DMS53 treated with DMSO at 0.1 percent for 48 hours (cell line): Measurements from ENCODE around the gene GCSH.
"Not testable (repeated sequence)": the region's sequence is repeated elsewhere in the genome, so short reads cannot be mapped to it uniquely, and the experiment has no call there.

Experiments used
- DNase-seq: peaks from one replicate; lab custom pipeline; 2025; ENCODE audit not compliant: unreplicated experiment; lab: John Stamatoyannopoulos, UW

GCSH gene

GRCh38 chr16:81095953-81096714 lies at the start of gene GCSH:
Gene GCSH, minus strand, starts transcription at chr16:81096395. Its CDS starts 117 bp downstream, at chr16:81096278.
- DNase-seq: peak; percentile 86

DNA sequence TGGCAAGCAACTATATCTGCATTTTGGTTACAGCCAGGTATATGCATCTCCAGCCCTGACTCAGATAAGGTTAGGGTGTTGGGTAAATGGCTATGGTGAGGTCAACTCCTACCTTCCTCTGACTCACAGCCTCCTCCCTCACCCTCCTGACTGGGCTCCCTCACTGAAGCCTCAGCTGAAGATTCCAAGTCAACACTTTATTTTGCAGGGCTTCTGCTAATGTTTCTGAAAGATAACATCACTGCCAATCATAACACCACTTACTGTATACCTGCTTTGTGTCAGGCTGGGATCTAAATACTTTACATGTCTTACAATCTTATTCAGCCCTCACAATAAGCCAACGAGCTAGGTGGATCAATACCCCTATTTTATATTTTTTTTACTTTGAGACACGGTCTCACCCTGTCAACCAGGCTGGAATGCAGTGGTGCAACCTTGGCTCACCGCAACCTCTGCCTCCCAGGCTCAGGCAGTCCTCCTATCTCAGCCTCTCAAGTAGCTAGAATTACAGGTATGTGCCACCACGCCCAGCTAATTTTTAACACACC lies 47.8 kb upstream of the GCSH start:
- no peak for DNase-seq

DNA sequence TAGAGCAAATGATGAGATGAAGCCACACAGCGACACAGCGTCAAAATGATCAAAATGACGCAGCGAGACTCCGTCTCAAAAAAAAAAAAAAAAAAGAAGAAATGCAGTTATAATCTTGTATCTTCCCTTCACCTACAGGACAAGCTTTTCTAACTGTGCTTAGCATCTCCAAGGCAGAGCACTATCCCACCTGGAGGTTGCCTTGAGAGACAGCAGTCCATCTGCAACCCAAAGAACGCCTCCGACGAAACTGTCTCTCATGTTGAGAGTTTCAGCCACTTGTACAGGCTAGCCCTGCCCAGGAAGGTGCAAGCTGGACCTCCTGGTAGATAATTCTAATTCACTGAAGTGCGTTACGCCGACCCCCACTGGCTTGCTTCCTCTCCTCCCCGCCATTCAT lies 46.7 kb upstream of the GCSH start:
- DNase-seq: no peak

GRCh38 chr16:81140930-81141780 lies 45.0 kb upstream of the GCSH start:
- DNase-seq: no peak

DNA sequence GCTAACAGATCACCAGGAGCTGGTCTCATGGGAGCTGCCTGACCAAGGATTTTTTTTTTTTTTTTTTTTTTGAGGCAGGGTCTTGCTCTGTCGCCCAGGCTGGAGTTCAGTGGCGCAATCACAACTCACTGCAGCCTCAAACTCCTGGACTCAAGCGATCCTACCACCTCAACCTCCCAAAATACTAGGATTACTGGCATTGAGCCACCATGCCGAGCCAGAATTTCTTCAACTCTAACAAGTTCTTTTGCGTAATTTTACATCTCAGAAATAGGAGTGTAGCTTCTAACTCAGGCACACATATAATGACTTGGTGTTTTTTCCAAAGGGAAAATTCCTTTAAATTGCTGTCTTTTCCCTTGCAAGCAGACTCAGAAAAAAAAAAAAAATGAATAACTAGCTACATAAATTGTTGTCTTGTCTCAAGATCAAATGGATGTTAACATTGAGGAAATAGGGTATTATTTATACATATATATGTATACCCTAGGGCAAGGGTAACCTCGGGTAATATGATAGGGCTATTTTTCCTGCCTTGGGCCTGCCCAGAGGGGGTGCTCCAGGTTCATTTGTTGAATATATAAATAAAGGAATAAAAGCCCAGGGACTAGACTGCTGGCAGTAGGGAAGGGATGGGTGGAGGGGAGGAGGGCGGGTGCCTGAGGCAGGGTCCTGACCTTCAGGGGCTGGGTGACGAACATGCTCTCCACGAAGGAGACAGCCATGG lies 42.8 kb upstream of the GCSH start:
- DNase-seq: no peak

GRCh38 chr16:81137754-81138153 lies 41.6 kb upstream of the GCSH start:
- no peak for DNase-seq

DNA sequence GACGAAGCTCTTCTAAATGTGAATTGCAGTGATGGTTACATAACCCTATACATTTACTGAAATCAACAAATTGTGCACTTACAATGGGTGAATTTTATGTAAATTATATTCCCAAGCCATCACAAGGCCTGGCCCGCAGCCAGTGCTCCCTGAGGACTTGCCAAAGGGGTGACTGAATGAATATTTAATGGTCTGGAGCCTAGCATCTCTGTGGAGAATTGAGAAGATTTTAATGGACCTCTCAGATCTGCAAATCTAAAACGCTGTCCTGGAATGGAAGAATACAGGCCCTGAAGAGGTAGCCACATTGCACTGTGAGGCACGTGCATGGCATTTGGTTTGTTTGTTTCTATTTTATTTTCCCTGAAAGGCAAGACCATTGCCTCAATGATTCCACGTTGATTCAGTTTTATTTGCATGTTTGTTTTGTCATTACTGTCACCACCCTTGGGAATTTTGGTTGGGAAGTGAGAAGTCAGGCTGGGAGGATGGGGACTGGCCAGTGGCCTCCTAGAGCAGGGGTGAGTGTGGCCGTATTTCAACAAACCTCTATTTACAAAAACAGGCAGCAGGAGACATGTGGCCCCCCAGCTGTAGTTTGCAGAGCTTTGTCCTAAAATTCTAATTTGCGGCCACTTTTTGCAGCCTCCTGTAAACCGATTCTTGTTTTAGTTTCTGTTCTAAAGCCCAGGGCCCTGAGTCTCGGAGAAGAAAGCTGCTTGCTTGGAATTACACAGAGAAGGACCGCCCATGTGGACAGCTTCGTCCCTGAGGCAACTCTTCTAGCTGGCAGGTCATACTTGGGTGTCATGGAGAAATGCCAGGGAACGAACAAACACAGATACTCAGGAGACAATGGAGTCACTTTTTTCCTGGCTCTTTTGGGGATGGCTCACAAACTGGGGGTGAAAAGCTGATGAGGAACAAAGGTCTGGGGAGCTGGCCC lies 40.5 kb upstream of the GCSH start:
- no peak for DNase-seq

DNA sequence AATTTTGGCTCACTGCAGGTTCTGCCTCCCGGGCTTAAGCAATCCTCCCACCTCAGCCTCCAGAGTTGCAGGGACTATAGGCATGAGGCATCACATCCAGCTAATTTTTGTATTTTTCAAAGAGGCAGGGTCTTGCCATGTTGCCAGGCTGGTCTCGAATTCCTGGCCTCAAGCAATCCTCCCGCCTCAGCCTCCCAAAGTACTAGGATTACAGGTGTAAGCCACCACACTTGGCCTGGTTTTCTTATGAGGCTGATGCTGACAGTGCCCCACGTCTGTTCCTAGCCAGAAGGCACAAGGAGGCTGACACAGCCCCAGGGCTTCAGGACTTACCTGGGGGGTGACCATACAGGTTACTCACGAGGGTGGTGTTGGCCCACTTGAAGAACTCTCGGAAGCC lies 33.9 kb upstream of the GCSH start:
- no peak for DNase-seq

DNA sequence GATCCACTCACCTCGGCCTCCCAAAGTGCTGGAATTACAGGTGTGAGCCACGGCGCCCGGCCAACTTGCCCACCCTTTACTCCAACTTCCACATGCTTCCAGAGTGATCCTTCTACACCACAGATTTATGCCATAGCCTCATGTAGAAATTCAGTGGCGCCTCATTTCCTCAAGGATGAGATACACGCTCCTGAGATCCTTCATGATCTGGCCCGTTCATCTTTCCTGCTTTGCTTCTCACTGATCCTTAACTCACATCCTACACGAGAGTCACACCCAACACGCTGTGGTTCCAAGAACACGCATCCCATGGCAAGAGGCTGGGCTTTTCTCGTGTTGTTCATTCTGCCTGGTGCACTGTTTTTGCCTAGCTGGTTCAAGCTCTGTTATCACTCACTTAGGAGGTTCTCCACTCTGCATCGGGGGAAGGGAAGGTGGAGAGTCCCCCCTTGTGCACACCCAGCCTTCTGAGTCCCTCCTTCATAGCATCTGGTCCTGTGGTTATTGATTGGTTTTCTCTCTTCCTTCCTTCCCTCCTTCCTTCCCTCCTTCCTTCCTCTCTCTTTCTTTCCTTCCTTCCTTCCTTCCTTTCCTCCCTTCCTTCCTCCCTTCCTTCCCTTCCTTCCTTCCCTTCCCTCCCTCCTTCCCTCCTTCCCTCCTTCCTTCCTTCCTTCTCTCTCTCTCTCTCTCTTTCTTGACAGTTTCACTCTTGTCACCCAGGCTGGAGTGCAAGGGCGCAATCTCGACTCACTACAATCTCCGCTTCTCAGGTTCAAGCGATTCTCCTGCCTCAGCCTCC lies 32.7 kb upstream of the GCSH start:
- no peak for DNase-seq

DNA sequence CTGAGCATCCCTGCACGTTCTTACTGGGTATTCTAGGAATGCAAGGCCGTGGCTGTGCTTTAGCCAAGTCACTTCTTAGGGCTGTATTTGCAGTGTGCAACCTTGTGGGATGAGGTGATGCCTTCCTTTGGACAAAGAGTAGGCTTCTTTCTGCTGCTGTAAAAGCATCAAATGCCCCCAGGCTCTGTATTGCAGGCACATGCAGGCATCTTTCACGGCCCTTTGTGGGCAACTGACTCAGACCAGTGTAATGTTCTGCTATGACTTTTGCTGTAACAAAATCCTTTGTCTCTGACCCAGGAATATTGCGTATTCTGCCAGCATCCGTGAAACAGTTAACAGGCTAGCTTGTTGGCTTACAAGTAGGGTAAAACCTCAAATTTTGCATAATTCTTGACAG lies 30.9 kb upstream of the GCSH start:
- no peak for DNase-seq

GRCh38 chr16:81123092-81123852 lies 27.1 kb upstream of the GCSH start:
- DNase-seq: no peak

- DNase-seq: no peak
These were observed 25.3 kb upstream of the GCSH start for GRCh38 chr16:81121474-81121990.

GRCh38 chr16:81117436-81117835 lies 21.2 kb upstream of the GCSH start:
- DNase-seq: no peak

DNA sequence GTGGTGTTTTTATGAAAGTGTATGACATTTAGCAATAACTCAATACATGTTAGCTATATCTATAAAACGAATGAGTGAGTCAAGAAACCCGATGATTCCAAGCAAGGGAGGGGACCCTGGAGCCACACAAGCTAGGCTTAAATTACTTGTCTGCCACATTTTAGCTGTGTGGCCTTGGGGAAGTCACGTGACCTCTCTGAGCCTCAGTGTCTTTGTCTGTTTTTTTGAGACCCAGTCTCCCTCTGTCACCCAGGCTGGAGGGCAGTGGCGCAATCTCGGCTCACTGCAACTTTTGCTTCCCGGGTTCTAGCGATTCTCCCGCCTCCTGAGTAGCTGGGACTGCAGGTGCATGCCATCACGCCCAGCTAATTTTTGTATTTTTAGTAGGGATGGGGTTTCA lies 20.1 kb upstream of the GCSH start:
- no peak for DNase-seq

- no peak for DNase-seq
These were observed 16.3 kb upstream of the GCSH start for GRCh38 chr16:81112453-81112852.

GRCh38 chr16:81109274-81109673 lies 13.1 kb upstream of the GCSH start:
- DNase-seq: not testable (repeated sequence)

GRCh38 chr16:81107511-81107910 lies 11.3 kb upstream of the GCSH start:
- DNase-seq: no peak

GRCh38 chr16:81106826-81107503 lies 10.8 kb upstream of the GCSH start:
- DNase-seq: no peak
